ENCODE data around the gene SCN2B.
A peak's percentile ranks its signal among the peaks of the same experiment; 100 is the strongest.

SCN2B gene

DNA sequence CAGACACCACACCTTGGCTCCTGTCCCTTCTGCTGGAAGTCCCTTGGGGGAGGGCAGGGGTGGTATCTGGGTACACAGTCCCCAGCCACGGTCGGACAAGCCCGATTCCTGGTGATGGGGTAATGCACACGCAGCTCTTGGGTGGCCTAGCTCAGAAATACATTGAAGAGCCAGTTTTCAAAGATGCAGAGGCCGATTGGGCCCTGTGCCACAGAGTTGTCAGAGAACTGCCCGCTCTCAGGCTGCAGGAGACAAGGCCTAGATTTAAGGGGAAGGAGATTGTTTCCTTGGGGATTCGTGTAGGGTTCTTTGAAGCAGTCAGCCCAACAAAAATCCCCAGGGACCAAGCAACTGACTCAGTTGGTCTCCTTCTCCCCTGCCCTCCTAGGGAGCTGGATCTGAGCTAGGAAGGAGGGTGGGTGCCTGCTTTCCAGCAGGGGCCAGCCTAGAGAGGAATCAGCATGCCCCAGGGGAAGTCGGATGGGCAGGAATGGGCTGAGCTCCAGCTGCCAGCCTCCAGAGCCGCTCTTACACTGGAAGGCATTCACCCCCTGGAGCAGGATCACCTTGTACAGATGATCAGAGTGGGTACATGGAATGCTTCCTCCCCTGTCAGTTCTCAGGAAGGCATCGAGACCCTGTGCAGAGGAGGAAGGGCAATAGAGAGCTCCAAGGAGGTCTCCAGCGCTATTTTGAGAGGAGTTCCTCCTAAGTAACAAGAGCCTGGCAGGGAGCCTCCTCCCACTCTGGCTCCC is 20.5 kb downstream of the SCN2B start:
- in situ Hi-C loops (cut with MboI; ENCODE audit: low pct_unique_long_range_greater_than_20kb, low sequenced_read_pairs, unreplicated experiment): no loop called here
- TF ChIP-seq, protein P1, sequence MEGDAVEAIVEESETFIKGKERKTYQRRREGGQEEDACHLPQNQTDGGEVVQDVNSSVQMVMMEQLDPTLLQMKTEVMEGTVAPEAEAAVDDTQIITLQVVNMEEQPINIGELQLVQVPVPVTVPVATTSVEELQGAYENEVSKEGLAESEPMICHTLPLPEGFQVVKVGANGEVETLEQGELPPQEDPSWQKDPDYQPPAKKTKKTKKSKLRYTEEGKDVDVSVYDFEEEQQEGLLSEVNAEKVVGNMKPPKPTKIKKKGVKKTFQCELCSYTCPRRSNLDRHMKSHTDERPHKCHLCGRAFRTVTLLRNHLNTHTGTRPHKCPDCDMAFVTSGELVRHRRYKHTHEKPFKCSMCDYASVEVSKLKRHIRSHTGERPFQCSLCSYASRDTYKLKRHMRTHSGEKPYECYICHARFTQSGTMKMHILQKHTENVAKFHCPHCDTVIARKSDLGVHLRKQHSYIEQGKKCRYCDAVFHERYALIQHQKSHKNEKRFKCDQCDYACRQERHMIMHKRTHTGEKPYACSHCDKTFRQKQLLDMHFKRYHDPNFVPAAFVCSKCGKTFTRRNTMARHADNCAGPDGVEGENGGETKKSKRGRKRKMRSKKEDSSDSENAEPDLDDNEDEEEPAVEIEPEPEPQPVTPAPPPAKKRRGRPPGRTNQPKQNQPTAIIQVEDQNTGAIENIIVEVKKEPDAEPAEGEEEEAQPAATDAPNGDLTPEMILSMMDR (IDR thresholded peaks at IDR 0.05; ENCODE audit: extremely low read depth, insufficient read depth, missing control alignments): no peak
- no peak for DNase-seq (ENCODE audit: low spot score)

DNA sequence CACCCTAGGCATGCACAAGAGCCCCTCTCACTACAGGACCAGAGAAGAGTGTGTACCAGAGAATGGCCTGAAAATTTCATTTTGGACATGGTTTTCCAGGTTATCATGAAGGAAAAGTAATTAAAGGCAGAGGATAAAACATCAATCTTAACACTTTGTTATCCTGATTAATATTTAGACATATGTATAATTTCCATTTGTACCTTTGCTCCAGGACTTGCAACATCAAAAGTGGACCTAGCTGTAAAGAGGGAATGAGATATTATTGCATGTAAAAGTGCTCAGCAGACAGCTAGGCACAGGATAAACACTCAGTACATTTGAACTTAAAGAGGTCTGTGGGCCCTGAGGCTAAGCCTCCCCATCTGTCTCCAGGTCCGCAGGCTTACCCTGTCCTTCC is 21.8 kb downstream of the SCN2B start:
- in situ Hi-C loops (cut with MboI; ENCODE audit: low pct_unique_long_range_greater_than_20kb, low sequenced_read_pairs, unreplicated experiment): no loop called here
- no peak for DNase-seq (ENCODE audit: low spot score)
- TF ChIP-seq, protein P1 (IDR thresholded peaks at IDR 0.05; ENCODE audit: extremely low read depth, insufficient read depth, missing control alignments): no peak

DNA sequence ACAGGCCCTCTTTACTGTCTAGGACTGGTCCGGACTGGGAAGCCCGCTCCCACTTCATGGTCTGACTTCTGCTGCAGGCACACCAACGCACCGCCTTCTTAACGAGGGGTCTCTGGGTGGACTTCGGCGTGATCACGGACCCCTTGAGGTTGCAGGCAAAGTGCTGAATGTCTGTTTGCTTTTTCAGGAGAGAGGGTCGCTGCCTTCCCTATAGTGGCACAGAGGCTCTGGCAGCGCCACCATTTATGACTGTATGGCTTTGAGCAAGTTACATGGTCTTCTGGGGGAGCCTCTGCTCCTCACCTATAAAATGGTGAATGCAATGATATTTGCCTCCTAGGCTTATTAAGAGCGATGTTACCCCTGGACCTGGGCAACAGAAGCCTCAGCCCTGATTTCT is 22.5 kb downstream of the SCN2B start:
- in situ Hi-C loops (cut with MboI; ENCODE audit: low pct_unique_long_range_greater_than_20kb, low sequenced_read_pairs, unreplicated experiment): no loop called here
- TF ChIP-seq, protein P1 (IDR thresholded peaks at IDR 0.05; ENCODE audit: extremely low read depth, insufficient read depth, missing control alignments): no peak
- DNase-seq (ENCODE audit: low spot score): no peak

DNA sequence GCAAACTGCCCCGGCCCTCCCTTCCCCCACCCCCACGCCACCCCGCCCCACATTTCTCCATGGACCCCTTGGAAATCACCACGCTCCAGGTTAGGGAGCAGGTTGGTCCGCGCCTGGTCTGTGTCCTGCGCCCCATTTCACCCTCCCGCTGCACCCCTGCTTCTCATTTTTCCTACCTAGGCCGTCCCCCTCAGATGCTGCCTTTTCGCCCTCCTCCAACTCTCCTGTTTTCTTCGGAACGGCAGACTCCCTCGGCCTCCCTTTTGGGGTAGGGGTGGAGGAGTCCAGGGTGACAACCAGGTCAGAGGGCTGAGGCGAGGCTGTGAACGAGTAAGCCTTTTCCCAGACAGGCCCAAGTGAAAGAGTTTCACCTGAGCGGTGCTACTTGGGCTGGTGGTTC is 22.9 kb downstream of the SCN2B start:
- TF ChIP-seq, protein P1 (IDR thresholded peaks at IDR 0.05; ENCODE audit: extremely low read depth, insufficient read depth, missing control alignments): no peak
- in situ Hi-C loops (cut with MboI; ENCODE audit: low pct_unique_long_range_greater_than_20kb, low sequenced_read_pairs, unreplicated experiment): no loop called here
- DNase-seq (ENCODE audit: low spot score): no peak

DNA sequence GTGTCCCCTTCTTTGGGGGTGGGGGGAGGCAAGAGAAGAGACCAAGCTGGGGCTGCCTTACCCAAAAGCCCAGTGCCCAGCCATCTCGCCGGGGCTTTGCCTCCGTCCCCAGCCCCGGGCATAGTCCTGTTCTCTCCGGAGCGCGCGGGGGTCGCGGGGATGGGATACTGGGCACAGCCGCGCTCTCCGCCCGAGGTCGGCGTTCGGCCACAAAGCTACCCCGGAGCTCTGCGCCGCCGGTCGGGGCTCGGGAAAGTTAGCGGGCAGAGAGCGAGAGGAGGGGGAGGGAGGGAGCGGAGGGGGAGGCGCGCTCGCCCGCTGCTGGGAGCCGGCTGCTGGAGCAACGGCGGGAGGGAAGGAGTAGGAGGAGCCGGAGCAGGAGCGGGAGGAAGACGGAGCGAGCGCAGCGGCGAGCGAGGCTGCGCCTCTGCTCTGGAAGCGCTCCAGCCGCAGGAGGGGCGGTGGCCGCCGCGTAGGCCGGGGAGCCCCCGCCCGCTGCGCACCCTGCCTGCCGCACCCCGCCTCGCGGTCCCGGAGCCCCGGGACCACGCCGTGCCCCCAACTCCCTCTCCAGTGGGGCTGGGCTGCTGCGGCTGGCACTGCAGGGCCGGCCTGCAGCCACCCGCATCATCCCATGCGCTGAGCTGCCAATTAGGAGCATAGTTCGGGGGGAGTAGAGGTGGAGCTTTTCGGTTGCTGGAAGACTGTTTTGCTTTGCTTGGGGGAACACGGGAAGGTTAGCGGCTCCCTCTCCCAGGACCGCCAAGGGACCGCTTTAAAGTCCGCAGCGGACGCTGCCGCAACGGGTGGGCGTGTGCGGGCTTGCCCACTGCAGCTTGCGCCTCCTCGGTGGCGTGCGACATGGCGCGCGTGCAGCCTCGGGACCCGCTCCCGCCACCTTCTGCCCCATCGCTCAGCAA is 23.6 kb downstream of the SCN2B start, which contains the start of gene SCN4B:
Gene SCN4B, minus strand, starts transcription at position 272 of the 920 bp plus-strand sequence. Its CDS starts 150 bp downstream, at position 122.
- in situ Hi-C loops (cut with MboI; ENCODE audit: low pct_unique_long_range_greater_than_20kb, low sequenced_read_pairs, unreplicated experiment): no loop called here
- TF ChIP-seq, protein P1 (IDR thresholded peaks at IDR 0.05; ENCODE audit: extremely low read depth, insufficient read depth, missing control alignments): no peak
- DNase-seq (ENCODE audit: low spot score): peak; percentile 69

DNA sequence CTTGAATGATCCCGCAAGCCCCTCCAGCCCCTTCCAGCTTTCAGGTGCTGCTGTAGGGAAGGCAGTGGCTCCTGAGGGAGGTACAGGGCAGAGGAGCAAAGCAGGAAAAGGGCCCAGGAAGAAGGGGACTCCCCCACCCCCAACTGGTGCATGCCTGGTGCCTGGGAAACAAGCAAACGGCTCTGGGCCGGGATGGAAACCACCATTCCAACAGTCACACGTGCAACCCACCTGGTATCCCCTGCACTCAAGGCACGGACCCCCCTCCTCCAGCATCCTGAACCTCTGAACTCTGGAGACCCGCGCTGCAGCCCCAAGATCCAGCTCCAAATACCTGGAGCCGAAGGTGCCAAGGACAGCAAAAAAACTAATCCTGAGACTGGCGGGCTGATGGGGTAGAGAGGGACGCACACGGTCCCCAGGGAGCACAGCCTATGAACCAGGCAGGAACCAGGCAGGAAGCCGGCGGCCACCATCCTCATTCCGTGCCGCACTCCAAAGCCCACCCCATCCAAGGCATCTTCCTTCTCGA is 24.4 kb downstream of the SCN2B start:
- DNase-seq (ENCODE audit: low spot score): no peak
- TF ChIP-seq, protein P1 (IDR thresholded peaks at IDR 0.05; ENCODE audit: extremely low read depth, insufficient read depth, missing control alignments): no peak
- in situ Hi-C loops (cut with MboI; ENCODE audit: low pct_unique_long_range_greater_than_20kb, low sequenced_read_pairs, unreplicated experiment): no loop called here
